HG02981 (cell line): ENCODE data around the gene TTC39C.

Experiments used
- ATAC-seq: cut with Tn5 transposase; IDR thresholded peaks from one replicate; pipeline ENCODE4 v1.9.1; 2021; ENCODE audit warnings: mild to moderate bottlenecking, moderate library complexity; ENCODE audit not compliant: unreplicated experiment

Gene TTC39C

GRCh38 chr18:23990474-23991410 is 23.8 kb upstream of the TTC39C start:
- no peak for ATAC-seq

DNA sequence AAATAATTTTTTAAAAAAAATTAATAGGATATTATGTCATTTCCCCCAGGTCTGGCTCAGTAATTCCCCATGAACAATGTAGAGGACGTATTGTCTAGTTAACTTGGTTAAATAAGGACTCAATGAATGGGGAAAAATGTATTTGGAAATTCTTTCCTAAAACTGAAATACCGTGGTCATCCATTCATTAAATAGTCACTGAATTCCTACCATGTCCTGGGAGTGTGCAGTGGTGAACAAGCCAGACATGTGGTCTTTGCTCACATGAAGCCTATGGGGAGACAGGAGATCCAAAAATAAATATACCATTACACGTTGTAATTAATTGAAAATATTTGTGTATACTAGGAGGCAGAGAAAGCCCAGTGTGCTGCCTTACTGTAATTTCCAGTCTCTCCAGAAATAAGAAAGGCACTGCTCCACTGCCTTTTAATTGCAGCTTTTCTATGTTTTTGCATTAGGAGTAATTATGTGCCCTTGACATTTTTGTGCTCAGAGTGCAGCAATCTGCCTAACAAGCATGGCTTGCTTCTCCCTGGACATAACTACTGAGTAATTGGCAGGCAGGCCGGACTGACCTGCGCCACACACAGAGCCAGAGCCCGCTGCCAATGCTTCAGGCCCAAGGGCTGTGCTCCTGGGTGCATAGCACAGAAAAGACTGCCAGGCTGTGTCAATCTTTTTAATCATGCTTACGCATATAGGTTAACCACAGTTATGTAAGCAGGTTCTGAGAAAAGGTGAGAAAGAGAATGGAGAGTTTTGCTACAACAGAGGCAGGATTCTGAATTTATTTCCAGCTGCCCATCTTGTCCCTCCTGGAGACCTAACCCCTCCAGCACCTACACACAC is 22.2 kb upstream of the TTC39C start:
- ATAC-seq, result no peak

DNA sequence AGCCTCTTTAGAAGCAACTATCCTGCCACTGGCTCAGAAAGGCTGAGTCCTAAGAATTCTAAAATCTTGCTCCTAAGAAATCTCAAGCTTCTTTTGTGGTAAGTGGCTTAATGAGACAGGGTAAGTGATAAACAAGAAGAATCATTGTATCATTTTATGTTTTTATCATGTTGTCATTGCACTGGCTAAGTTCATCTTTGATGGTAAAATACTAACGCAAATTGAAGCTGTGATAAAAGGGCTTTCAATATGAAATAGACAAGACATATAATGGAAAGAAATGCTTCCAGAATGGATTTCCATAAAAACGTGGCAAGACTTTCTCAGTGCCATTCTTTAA is 21.6 kb upstream of the TTC39C start:
- no peak for ATAC-seq

DNA sequence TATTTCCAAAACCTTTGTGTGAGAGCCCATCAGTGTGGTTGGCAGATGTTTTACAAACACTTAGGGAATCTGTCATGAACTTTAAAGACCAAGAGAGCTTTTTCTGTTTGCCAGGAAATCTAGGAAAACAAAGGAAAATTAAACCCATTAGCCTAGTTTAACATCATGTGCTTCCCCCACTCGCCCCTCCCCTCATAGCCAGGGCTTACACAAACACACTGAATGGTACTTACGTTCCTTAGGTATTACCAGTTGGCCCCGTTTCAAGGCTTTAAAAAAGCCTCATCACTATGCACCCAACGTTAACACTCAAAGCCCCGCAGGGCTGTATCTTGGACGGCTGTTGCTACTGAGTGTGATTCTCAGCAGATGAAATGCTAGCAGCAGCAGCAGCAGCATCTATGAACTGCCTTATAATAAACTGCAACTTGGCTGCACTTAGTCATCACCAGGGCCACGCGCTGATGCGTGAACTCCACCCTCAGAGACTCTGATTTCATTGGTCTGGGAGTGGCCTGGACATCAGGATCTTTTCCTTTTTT is 20.1 kb upstream of the TTC39C start:
- no peak for ATAC-seq

DNA sequence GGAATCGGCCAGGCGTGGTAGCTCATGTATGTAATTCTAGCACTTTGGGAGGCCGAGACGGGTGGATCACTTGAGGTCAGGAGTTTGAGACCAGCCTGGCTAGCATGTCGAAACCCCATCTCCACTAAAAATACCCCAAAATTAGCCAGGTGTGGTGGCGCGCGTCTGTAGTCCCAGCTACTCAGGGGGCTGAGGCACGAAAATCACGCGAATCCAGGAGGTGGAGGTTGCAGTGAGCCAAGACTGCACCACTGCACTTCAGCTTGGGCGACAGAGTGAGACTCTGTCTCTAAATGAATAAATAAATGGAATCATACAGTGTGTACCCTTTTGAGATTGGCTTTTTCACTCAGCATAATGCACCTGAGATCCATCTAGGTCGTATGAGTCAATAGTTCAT is 19.4 kb upstream of the TTC39C start:
- no peak for ATAC-seq

DNA sequence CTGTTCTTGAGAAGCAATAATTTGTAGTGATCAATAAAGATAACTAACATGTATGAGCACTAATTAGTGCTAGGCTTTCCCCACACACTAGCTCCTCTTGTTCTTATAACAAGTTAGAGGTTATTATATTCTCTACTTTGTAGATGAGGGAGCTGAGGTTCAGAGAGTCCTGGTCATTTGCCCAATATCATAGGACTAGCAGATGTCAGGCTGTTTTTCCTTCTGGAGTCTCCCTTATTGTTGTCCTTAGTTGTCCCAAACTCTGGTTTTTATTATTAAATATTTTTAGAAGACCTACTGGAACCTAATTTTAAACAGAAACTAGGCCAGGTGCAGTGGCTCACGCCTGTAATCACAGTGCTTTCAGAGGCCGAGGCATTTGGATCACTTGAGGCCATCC is 16.5 kb upstream of the TTC39C start:
- ATAC-seq, result no peak

DNA sequence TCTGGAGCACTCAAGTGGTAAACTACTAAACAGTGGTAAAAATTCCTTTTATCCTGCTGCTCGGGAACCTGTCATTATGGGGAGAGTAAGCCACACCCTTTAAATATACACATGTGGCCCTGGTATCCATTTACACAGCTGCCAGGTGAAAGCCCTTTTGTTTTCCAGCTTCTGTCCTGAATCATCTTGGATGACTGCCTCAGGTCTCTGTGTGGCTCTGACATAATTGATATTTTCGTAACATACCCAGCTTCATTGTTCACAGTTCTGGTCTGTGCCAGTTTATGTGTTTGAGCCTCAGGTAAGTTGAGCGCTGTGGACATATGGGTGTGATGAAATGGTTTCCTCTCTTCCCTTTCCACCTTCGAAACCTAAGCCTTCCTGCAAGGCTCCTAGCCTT is 15.7 kb upstream of the TTC39C start:
- ATAC-seq, result no peak

DNA sequence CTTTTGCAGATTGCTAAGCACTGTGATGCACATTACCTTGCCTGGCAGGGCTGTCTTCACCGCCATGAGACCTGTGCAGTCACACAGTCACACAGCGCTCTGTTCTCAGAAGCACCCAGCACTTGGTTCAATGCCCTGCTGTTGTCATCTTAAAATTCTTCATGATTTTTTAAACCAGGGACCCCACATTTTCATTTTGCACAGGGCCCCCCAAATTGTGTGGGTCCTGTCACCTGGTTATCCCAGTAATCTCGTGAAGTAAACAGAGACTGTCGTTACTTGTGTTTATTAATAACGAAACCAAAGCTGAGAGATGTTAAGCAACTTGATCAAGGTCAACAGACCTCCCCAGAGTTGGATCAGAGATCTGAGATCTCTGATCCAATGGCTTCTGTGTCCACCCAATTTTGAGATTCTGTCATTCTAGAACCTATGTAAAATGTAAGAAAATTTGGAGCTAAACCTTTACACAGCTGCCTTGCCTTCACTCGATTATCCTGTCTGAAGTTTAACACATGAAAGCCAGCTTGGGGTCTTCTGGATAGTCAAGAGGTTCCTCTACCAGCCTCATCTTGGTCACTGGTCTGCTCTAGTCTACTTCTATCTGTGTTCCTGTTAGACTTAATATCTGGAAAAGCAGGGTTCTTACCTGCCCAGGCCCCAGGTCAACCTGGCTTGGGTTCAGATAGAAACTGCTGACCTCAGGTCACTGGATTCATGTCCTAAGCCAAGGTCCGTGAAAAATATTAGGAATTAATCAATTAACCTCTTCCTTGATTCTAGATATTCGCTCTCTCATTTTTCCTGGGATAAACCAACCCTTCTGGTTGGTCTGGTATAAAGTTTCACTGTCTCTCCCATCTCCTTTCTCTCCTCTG is 13.7 kb upstream of the TTC39C start:
- no peak for ATAC-seq

DNA sequence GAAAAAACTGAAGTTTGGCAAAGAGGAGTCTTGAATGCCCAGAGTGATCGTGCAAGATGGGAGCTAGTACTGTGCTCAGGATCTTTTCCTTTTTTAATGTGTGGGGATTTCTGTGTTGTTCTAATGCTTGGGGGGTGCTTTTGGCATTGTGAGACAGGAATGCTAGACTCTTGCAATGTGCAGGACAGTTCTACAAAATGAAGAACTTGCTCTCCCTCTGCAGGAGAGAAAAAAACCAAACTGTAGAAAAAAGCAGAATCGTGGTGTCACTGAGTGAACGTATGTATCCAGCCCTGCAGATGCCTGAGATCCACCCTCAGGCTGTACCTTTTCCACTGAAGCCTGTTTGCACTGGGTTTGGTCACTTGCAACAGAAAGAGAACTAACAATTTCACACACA is 12.1 kb upstream of the TTC39C start:
- no peak for ATAC-seq

DNA sequence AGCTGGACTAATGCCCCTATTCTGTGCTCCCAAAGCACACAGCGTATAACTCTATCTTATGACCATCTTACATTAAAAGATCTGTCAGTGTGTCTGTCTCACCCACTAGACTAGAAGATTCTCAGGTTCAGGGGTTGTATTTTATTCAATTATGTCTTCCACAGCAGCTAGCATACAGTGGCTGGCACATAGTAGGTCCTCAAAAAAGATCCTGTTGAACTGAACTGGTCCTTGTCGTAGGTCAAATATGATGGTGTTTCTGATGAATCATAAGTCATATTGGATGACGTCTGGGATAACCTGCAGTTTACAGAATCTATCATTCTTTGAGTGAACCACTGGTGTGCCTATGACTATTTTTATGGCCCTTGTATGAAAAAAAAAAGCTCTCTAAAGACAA is 11.3 kb upstream of the TTC39C start:
- no peak for ATAC-seq

DNA sequence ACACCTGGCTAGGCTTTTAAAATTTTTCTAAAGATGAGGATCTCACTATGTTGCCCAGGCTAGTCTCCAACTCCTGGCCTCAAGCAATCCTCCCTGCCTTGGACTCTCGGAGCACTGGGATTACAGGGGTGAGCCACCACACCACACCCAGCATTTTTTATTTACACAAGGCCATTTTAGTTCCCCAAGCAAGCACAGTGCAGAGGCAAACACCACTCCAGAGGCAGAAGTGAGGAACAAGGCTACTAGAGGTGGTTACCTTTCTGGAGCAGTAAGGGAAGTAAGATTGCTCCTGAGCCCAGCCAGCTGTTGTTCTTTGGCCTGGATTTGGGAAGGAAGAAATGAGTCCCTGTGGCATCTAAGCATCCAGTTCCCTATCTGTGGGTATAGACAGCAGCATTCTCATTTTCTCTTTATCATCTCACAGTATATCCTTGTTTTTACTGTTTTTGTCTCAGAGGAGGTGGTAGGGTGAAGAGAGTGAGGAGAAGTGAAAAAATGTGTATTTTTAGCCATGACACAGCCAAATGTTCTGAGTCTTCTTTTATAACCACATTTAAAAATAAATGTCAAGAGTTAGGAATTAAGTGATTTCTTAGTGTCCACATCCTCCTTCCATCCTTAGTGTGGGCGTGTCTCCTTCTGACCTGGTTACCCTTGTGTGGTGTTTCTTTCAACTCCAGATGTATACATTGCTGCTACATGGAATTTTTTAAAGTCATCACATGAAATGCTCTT is 10.5 kb upstream of the TTC39C start:
- no peak for ATAC-seq

- ATAC-seq, result no peak
Observed at GRCh38 chr18:24006712-24007313, 7.7 kb upstream of the TTC39C start.

- no peak for ATAC-seq
Observed at GRCh38 chr18:24009246-24009645, 5.3 kb upstream of the TTC39C start.

GRCh38 chr18:24009651-24010333 is 4.8 kb upstream of the TTC39C start:
- peak; percentile 54 for ATAC-seq

- ATAC-seq, result no peak
Observed at GRCh38 chr18:24010673-24011072, 3.9 kb upstream of the TTC39C start.

DNA sequence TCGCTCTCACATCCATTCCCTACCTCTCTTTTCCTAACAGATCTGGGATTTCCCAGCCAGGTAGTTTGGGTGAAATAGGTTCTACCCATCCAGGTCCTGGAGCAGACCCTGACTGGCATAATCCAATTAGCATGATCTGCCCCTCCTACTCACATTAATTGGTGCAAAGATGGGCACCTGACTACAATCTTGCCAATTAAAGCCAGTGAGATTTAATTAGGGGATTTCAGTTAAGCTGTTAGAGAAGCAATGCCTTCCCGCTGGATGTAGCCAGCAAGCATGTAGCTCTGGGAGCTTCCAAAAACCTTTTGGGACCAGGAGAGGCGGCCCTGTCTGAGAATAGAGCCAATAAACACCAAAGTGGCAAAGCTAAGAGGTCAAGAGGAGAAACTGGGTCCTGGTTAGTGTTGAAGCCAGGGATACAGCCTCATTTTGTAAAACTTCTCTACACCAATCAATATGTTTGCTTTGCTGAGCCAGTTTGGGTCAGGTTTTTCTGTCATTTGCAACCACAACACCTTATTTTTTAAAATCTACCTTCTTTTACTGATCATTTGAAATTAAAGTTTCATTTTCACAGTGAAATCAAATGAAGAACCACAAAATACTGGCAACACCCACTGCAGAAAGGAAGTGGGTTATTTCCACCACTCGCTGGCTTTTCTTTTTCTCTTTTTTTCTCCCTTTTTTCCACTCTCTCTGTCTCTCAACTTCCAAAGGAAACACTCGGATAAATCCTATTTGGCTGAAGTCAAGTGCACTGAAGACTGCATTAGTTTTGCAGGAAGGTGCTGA is 3.2 kb upstream of the TTC39C start:
- ATAC-seq, result no peak

DNA sequence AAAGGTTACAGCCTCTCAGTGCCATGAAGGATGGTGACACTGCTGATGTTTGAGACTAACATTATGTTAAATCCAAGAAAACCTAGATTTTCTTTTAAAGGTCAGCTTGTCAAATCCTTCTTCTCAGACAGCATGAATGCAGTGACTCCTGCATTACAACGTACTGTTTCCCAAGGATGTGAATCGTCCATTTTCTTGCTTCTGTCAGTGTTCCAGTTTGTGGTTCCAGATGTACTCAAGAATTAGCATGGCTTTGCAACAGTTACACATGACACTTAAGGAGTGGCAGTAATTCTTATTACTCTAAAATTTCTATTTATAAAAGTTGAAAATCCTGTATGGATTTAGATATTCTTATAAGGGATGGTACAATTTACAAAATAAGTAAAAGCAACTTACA is 1.5 kb upstream of the TTC39C start:
- no peak for ATAC-seq

GRCh38 chr18:24014986-24015638 is 558 bp downstream of the TTC39C start:
- no peak for ATAC-seq
